ENCODE measurements around the gene DHRS7B.
"Not testable (repeated sequence)": the region's sequence is repeated elsewhere in the genome, so short reads cannot be mapped to it uniquely, and the experiment has no call there.

Gene DHRS7B

GRCh38 chr17:21190078-21190477 is 63.3 kb downstream of the DHRS7B start:
- TF ChIP-seq CTCF (IDR thresholded peaks at IDR 0.05; ENCODE audit: low read depth, low read length, missing control alignments) = no peak
- no peak for DNase-seq (ENCODE audit: low read depth)
- no peak overlapping the region for H3K4me3 ChIP-seq (ENCODE audit: low read depth, low read length)

GRCh38 chr17:21191698-21192097 is 64.9 kb downstream of the DHRS7B start:
- no peak for TF ChIP-seq CTCF (IDR thresholded peaks at IDR 0.05; ENCODE audit: low read depth, low read length, missing control alignments)
- DNase-seq (ENCODE audit: low read depth) = no peak

GRCh38 chr17:21192414-21192813 is 65.7 kb downstream of the DHRS7B start:
- H3K4me3 ChIP-seq (ENCODE audit: low read depth, low read length); DNase-seq (ENCODE audit: low read depth): not testable (repeated sequence)

More at GRCh38 chr17:21191698-21192097, 64.9 kb downstream of the DHRS7B start:
- H3K4me3 ChIP-seq (ENCODE audit: low read depth, low read length) = no peak overlapping the region

- no peak for TF ChIP-seq CTCF (IDR thresholded peaks at IDR 0.05; ENCODE audit: low read depth, low read length, missing control alignments)
- DNase-seq (ENCODE audit: low read depth) = no peak
- no peak overlapping the region for H3K4me3 ChIP-seq (ENCODE audit: low read depth, low read length)
Measured at GRCh38 chr17:21193031-21193430, 66.3 kb downstream of the DHRS7B start.

GRCh38 chr17:21194226-21194625 is 67.5 kb downstream of the DHRS7B start:
- no peak for TF ChIP-seq CTCF (IDR thresholded peaks at IDR 0.05; ENCODE audit: low read depth, low read length, missing control alignments)
- DNase-seq (ENCODE audit: low read depth) = no peak
- no peak overlapping the region for H3K4me3 ChIP-seq (ENCODE audit: low read depth, low read length)

- no peak for TF ChIP-seq CTCF (IDR thresholded peaks at IDR 0.05; ENCODE audit: low read depth, low read length, missing control alignments)
- DNase-seq (ENCODE audit: low read depth) = no peak
- H3K4me3 ChIP-seq (ENCODE audit: low read depth, low read length) = no peak overlapping the region
Measured at GRCh38 chr17:21194703-21195102, 67.9 kb downstream of the DHRS7B start.

GRCh38 chr17:21196126-21196525 is 69.4 kb downstream of the DHRS7B start:
- no peak overlapping the region for H3K4me3 ChIP-seq (ENCODE audit: low read depth, low read length)
- no peak for DNase-seq (ENCODE audit: low read depth)
- TF ChIP-seq CTCF (IDR thresholded peaks at IDR 0.05; ENCODE audit: low read depth, low read length, missing control alignments) = no peak

GRCh38 chr17:21198411-21198810 is 71.6 kb downstream of the DHRS7B start:
- no peak for DNase-seq (ENCODE audit: low read depth)
- TF ChIP-seq CTCF (IDR thresholded peaks at IDR 0.05; ENCODE audit: low read depth, low read length, missing control alignments) = no peak
- no peak overlapping the region for H3K4me3 ChIP-seq (ENCODE audit: low read depth, low read length)
